ENCODE measurements around the gene GATA1.

- TF ChIP-seq ZFP30 (CRISPR knock-in tag; IDR thresholded peaks at IDR 0.05) (no peak), PATZ1 (CRISPR knock-in tag; IDR thresholded peaks at IDR 0.05; ENCODE audit: borderline replicate concordance) (no peak), CSDC2 (CRISPR knock-in tag; IDR thresholded peaks at IDR 0.05) (no peak), ZC3H10 (CRISPR knock-in tag; IDR thresholded peaks at IDR 0.05) (no peak), TCF4 (CRISPR knock-in tag; IDR thresholded peaks at IDR 0.05; ENCODE audit: borderline replicate concordance) (no peak)
Measured at GRCh38 chrX:48787505-48788443, 1.4 kb downstream of the GATA1 start.

All from SK-N-SH treated with all-trans-retinoic acid at 6 μM for 48 hours (cell line).